A673 (cell line): ENCODE data around the gene DUOXA1.

Experiments used
- EZH2 ChIP-seq: fragments of 200-600 bp; sonication (generic); IDR thresholded peaks from 2 replicates; pipeline ENCODE4 v1.6.1; 2017; ENCODE audit warnings: borderline replicate concordance, low read depth, mild to moderate bottlenecking, mixed read lengths, antibody characterized with exemption, low read length; ENCODE audit not compliant: poor library complexity, severe bottlenecking
- TF ChIP-seq, protein P1 (sequence below): fragments of 300-800, 200-600 bp; sonication (generic); conservative IDR thresholded peaks from 2 replicates; pipeline ENCODE4 v1.5.1; 2017; ENCODE audit warnings: low read depth, mild to moderate bottlenecking, antibody characterized with exemption, low read length, moderate library complexity, mixed read lengths

DNA sequence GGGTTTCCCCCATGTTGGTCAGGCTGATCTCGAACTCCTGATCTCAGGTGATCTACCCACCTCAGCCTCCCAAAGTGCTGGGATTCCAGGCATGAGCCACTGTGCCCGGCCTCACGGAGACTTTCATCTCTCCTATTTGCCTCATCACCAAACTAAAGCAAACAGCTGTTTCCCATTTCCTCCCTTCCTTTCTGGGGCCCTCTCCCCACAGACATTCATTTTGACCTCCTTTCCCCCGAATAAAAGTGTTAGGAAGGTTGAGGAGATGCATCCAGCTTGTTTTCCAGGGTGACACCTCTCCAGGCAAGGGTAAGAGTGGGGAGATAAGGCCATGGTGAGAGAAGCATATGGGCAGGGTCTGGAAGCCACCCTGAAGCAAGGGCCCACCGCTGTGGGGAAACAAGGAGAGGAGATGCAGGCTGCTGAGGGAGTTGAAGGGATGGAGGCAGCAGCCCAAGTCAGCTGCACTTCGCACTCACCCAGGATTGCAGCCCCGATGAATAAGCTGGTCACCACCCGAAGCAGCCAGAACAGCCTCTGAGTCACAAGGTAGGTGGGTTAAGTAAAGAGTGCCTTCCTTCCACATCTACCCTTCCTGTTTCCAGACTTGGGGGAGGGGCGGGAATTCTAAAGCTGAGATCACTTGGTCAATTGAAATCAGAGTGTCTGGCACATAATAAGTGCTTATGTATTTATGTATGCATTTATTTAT is 7.8 kb downstream of the DUOXA1 start:
- no peak for TF ChIP-seq EZH2
- TF ChIP-seq, protein P1, sequence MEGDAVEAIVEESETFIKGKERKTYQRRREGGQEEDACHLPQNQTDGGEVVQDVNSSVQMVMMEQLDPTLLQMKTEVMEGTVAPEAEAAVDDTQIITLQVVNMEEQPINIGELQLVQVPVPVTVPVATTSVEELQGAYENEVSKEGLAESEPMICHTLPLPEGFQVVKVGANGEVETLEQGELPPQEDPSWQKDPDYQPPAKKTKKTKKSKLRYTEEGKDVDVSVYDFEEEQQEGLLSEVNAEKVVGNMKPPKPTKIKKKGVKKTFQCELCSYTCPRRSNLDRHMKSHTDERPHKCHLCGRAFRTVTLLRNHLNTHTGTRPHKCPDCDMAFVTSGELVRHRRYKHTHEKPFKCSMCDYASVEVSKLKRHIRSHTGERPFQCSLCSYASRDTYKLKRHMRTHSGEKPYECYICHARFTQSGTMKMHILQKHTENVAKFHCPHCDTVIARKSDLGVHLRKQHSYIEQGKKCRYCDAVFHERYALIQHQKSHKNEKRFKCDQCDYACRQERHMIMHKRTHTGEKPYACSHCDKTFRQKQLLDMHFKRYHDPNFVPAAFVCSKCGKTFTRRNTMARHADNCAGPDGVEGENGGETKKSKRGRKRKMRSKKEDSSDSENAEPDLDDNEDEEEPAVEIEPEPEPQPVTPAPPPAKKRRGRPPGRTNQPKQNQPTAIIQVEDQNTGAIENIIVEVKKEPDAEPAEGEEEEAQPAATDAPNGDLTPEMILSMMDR, result no peak
